ENCODE data around the gene MARK2. TPM values are rescaled to one million over a fixed set of nuclear protein-coding genes. Genes with fewer than 3 reads are reported as not detected.

MARK2 gene
- total and polyA plus RNA-seq, 10 of the 15 experiments (the other 5 are each of a cell fraction or from before 2014, with no cell fraction given): 0.19 to 29.5 (median 13.2) TPM

DNA sequence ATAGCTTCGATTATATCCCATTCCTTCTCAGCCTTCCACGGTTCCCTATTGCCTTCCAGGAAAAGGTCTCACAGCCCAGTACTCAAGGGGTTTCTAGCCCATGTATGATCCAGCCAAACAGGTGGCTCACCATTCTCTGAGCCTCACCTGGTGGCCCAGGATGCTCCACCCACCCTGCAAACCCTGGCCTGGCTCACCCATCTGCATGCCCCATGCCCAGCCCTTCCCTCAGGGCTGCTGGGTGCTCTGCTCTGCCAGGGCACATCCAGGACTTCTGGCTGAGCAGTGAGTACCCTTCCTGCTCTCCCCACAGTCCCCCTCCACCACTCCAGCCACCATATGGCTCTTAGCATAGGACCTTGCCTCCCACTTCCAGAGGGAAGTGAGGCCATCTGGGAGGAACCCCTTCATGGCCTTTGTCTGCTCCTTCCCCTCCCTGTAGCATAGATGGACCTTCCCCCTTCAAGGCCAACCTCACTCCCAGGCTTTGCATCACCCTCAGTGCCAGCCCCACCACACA lies 83.8 kb downstream of the MARK2 start (continued):
- TF ChIP-seq, protein P1, sequence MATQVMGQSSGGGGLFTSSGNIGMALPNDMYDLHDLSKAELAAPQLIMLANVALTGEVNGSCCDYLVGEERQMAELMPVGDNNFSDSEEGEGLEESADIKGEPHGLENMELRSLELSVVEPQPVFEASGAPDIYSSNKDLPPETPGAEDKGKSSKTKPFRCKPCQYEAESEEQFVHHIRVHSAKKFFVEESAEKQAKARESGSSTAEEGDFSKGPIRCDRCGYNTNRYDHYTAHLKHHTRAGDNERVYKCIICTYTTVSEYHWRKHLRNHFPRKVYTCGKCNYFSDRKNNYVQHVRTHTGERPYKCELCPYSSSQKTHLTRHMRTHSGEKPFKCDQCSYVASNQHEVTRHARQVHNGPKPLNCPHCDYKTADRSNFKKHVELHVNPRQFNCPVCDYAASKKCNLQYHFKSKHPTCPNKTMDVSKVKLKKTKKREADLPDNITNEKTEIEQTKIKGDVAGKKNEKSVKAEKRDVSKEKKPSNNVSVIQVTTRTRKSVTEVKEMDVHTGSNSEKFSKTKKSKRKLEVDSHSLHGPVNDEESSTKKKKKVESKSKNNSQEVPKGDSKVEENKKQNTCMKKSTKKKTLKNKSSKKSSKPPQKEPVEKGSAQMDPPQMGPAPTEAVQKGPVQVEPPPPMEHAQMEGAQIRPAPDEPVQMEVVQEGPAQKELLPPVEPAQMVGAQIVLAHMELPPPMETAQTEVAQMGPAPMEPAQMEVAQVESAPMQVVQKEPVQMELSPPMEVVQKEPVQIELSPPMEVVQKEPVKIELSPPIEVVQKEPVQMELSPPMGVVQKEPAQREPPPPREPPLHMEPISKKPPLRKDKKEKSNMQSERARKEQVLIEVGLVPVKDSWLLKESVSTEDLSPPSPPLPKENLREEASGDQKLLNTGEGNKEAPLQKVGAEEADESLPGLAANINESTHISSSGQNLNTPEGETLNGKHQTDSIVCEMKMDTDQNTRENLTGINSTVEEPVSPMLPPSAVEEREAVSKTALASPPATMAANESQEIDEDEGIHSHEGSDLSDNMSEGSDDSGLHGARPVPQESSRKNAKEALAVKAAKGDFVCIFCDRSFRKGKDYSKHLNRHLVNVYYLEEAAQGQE (IDR thresholded peaks at IDR 0.05; ENCODE audit: low read depth, low read length): no peak
- no peak for TF ChIP-seq POLR2A (IDR thresholded peaks at IDR 0.05; ENCODE audit: low read depth, low read length)

DNA sequence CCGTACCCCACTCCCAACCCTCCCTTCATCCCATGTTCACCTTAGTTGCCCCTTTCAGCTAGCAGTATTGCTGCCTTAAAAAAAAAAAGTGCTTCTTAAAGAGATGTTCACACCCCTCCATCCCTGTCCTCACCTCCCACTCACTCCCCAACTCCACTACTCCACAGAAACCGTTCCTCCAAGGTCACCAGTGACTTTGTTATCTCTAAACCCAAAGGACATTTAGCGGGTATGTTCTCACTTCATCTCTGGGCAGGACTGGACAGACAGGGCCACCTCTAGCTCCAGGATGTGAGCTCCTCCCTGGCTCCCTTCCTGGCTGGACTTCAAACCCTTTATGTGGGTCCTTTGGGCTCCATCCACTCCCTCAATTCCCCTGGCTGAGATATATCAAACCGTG lies 84.4 kb downstream of the MARK2 start:
- intact Hi-C loops (cut with micrococcal nuclease; ENCODE audit: unreplicated experiment) (no loop called here), in situ Hi-C loops (cut with MboI) (no loop called here)
- no peak for ATAC-seq
- SMC1A ChIA-PET (ENCODE audit: uncharacterized antibody, unreplicated experiment): interaction anchor here (2.0 kb wide), 1 partner anchor 86 kb away, joined by 8 read pairs; no protein-coding TSS in a partner anchor
- Histone ChIP-seq H3K4me2 (ENCODE audit: control insufficient read depth, insufficient read depth) (no peak overlapping the region), H4K20me1 (ENCODE audit: control insufficient read depth, insufficient read depth) (no peaks in the 10 kb centered on the region), H3K4me3 (no peak overlapping the region), H3K9ac (ENCODE audit: control insufficient read depth, insufficient read depth, low read length) (no peak overlapping the region), H3K27ac (ENCODE audit: control insufficient read depth, insufficient read depth) (no peak overlapping the region), H3K79me2 (ENCODE audit: control insufficient read depth, insufficient read depth, low read length) (no peaks in the 10 kb centered on the region), H3K36me3 (ENCODE audit: control insufficient read depth in 2 of 2, insufficient read depth in 2 of 2, low read length in 1 of 2) (no peaks in the 10 kb centered on the region), H3K4me1 (ENCODE audit: control insufficient read depth, insufficient read depth, low read length) (no peaks in the 10 kb centered on the region), H2AFZ (ENCODE audit: control insufficient read depth, low read depth, low read length) (no peak overlapping the region), H3K9me3 (replicated peaks; ENCODE audit: control insufficient read depth, insufficient read depth, low read length) (no peaks in the 10 kb centered on the region), H3K27me3 (replicated peaks in 1 of 2; ENCODE audit: control insufficient read depth in 2 of 2, insufficient read depth in 2 of 2, low read length in 1 of 2) (no peaks in the 10 kb centered on the region; a peak in 2 of 4 replicates)
- no TSS peak for BruUV-seq (replicated peaks)
- CTCF ChIA-PET: interaction anchor here (2.7 kb wide), 1 partner anchor 22 kb away, joined by 12 read pairs; no protein-coding TSS in a partner anchor
- WGBS (ENCODE audit: insufficient coverage, insufficient replicate concordance, low lambda C conversion rate, missing lambda C conversion rate): 23% methylated on average over 4 of the region's 4 CpGs
- FAIRE-seq: no peak
- no peak for DNase-seq (ENCODE audit: low read depth, low spot score)
- RAD21 ChIA-PET (ENCODE audit: unreplicated experiment): interaction anchor here (0.7 kb wide), 1 partner anchor 22 kb away, joined by 3 read pairs; no protein-coding TSS in a partner anchor
- POLR2A ChIA-PET: no interaction called here
- TF ChIP-seq HDAC2 (IDR thresholded peaks at IDR 0.05) (no peak), RAD21 (IDR thresholded peaks at IDR 0.05; ENCODE audit: insufficient read depth, low read depth, low read length) (no peak), TAF1 (IDR thresholded peaks at IDR 0.05; ENCODE audit: borderline replicate concordance, low read depth, low read length) (no peak), RAD51 (IDR thresholded peaks at IDR 0.05) (no peak), CREM (IDR thresholded peaks at IDR 0.05; ENCODE audit: low read depth) (no peak), FOS (IDR thresholded peaks at IDR 0.05; ENCODE audit: borderline replicate concordance, extremely low read depth, insufficient read length) (no peak), NR2C2 (IDR thresholded peaks at IDR 0.05; ENCODE audit: borderline replicate concordance, control insufficient read depth, insufficient read length, low read depth) (no peak), FOXM1 (IDR thresholded peaks at IDR 0.05; ENCODE audit: low read depth, low read length) (no peak), DPF2 (IDR thresholded peaks at IDR 0.05) (no peak), CHD4 (IDR thresholded peaks at IDR 0.05) (no peak), RUNX3 (IDR thresholded peaks at IDR 0.05; ENCODE audit: low read length) (no peak), SMARCA5 (IDR thresholded peaks at IDR 0.05) (no peak), RELA (IDR thresholded peaks at IDR 0.05; ENCODE audit: borderline replicate concordance, partially characterized antibody) (no peak), ZNF217 (IDR thresholded peaks at IDR 0.05) (no peak), TCF7 (IDR thresholded peaks at IDR 0.05; ENCODE audit: borderline replicate concordance) (no peak)
- TF ChIP-seq, protein P1 (IDR thresholded peaks at IDR 0.05; ENCODE audit: low read depth, low read length): no peak
- TF ChIP-seq, protein P2, sequence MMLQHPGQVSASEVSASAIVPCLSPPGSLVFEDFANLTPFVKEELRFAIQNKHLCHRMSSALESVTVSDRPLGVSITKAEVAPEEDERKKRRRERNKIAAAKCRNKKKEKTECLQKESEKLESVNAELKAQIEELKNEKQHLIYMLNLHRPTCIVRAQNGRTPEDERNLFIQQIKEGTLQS (IDR thresholded peaks at IDR 0.05; ENCODE audit: borderline replicate concordance, extremely low read depth, low read depth, low read length): no peak

Measured in GM12878 (cell line).